Activated CD4-positive, alpha-beta T cell treated with anti-CD3 and anti-CD28 coated beads, Interleukin-2, amount 10 ng/mL, durations not matched to agents 24 days and 14 days (primary cell): ENCODE data around the gene TYRO3. TPM values are rescaled to one million over a fixed set of nuclear protein-coding genes. Genes with fewer than 3 reads are reported as not detected.
"Not testable (repeated sequence)": the region's sequence is repeated elsewhere in the genome, so short reads cannot be mapped to it uniquely, and the experiment has no call there.

Source experiments
- DNase-seq: peaks from one replicate; pipeline ENCODE4 v3.0.0; 2022
- H3K27ac Mint-ChIP-seq: one replicate; pipeline ENCODE4 v1.8.0; 2022; ENCODE audit warnings: mild to moderate bottlenecking, mixed read lengths
- H3K27me3 Mint-ChIP-seq: one replicate; pipeline ENCODE4 v1.8.0; 2022; ENCODE audit warnings: mixed read lengths
- H3K36me3 Mint-ChIP-seq: one replicate; pipeline ENCODE4 v1.8.0; 2022; ENCODE audit warnings: low read depth, mild to moderate bottlenecking, mixed read lengths
- H3K4me1 Mint-ChIP-seq: one replicate; pipeline ENCODE4 v1.8.0; 2021; ENCODE audit warnings: mixed read lengths
- H3K4me3 Mint-ChIP-seq: one replicate; pipeline ENCODE4 v1.8.0; 2022; ENCODE audit warnings: mild to moderate bottlenecking, moderate library complexity, mixed read lengths
- H3K9me3 Mint-ChIP-seq: one replicate; pipeline ENCODE4 v1.8.0; 2021; ENCODE audit warnings: mixed read lengths
- intact Hi-C: fragments of 100-400 bp; cut with micrococcal nuclease; formaldehyde crosslinking; loops from one replicate; pipeline ENCODE4 v1.15.1; 2023
- total RNA-seq: library from RNA; stranded (reverse); gene quantifications from 2 replicates; pipeline ENCODE4 v1.2.3, GENCODE V29; 2022

Gene TYRO3
- total RNA-seq, 1 donor from 2014 or later, result 4.2 TPM

GRCh38 chr15:41571948-41572347 is 12.9 kb downstream of the TYRO3 start:
- intact Hi-C loops, result no loop called here
- DNase-seq, result no peak
- Mint-ChIP-seq H3K4me3 (no peak overlapping the region), H3K36me3 (no peaks in the 10 kb centered on the region), H3K4me1 (no peaks in the 10 kb centered on the region), H3K27me3 (peaks cover 5% of the 10 kb centered on the region), H3K27ac (no peak overlapping the region), H3K9me3 (no peaks in the 10 kb centered on the region)

- no peak for DNase-seq
- H3K27ac Mint-ChIP-seq, result no peak overlapping the region
- peaks cover 1% of the 10 kb centered on the region for H3K27me3 Mint-ChIP-seq
- no peak overlapping the region for H3K4me3 Mint-ChIP-seq
- no peaks in the 10 kb centered on the region for H3K9me3 Mint-ChIP-seq
- intact Hi-C loops, result no loop called here
- H3K4me1 Mint-ChIP-seq, result no peaks in the 10 kb centered on the region
- H3K36me3 Mint-ChIP-seq, result no peaks in the 10 kb centered on the region
Observed at GRCh38 chr15:41572866-41573265, 13.9 kb downstream of the TYRO3 start.

GRCh38 chr15:41573396-41573795 is 14.4 kb downstream of the TYRO3 start:
- Mint-ChIP-seq H3K9me3 (no peaks in the 10 kb centered on the region), H3K27me3 (peaks cover 1% of the 10 kb centered on the region), H3K4me3 (no peak overlapping the region), H3K4me1 (no peaks in the 10 kb centered on the region), H3K36me3 (no peaks in the 10 kb centered on the region), H3K27ac (no peak overlapping the region)
- DNase-seq, result no peak
- intact Hi-C loops, result no loop called here

- H3K27me3 Mint-ChIP-seq, result peaks cover 1% of the 10 kb centered on the region
- H3K36me3 Mint-ChIP-seq, result no peaks in the 10 kb centered on the region
- no peaks in the 10 kb centered on the region for H3K4me1 Mint-ChIP-seq
- intact Hi-C loops, result no loop called here
- H3K9me3 Mint-ChIP-seq, result no peaks in the 10 kb centered on the region
- no peak overlapping the region for H3K4me3 Mint-ChIP-seq
- no peak overlapping the region for H3K27ac Mint-ChIP-seq
- DNase-seq, result no peak
Observed at GRCh38 chr15:41574158-41574557, 15.1 kb downstream of the TYRO3 start.

GRCh38 chr15:41575282-41575681 is 16.3 kb downstream of the TYRO3 start:
- intact Hi-C loops, result no loop called here
- no peak overlapping the region for H3K27ac Mint-ChIP-seq
- H3K36me3 Mint-ChIP-seq, result no peaks in the 10 kb centered on the region
- no peak overlapping the region for H3K4me3 Mint-ChIP-seq
- H3K9me3 Mint-ChIP-seq, result no peaks in the 10 kb centered on the region
- no peaks in the 10 kb centered on the region for H3K4me1 Mint-ChIP-seq
- H3K27me3 Mint-ChIP-seq, result no peaks in the 10 kb centered on the region
- no peak for DNase-seq

- Mint-ChIP-seq H3K27me3 (peaks cover 6% of the 10 kb centered on the region), H3K9me3 (no peaks in the 10 kb centered on the region), H3K4me3 (no peak overlapping the region), H3K4me1 (no peaks in the 10 kb centered on the region), H3K27ac (no peak overlapping the region), H3K36me3 (no peaks in the 10 kb centered on the region)
- DNase-seq, result no peak
- intact Hi-C loops, result no loop called here
Observed at GRCh38 chr15:41577863-41578735, 19.1 kb downstream of the TYRO3 start.

GRCh38 chr15:41578736-41579383 is 19.8 kb downstream of the TYRO3 start:
- H3K4me1 Mint-ChIP-seq, result no peaks in the 10 kb centered on the region
- intact Hi-C loops, result no loop called here
- no peaks in the 10 kb centered on the region for H3K9me3 Mint-ChIP-seq
- H3K27me3 Mint-ChIP-seq, result peaks cover 13% of the 10 kb centered on the region
- H3K36me3 Mint-ChIP-seq, result no peaks in the 10 kb centered on the region
- H3K27ac Mint-ChIP-seq, result no peak overlapping the region
- H3K4me3 Mint-ChIP-seq, result no peak overlapping the region
- DNase-seq, result no peak

GRCh38 chr15:41581110-41581509 is 22.1 kb downstream of the TYRO3 start:
- Mint-ChIP-seq H3K4me3 (no peak overlapping the region), H3K9me3 (no peaks in the 10 kb centered on the region), H3K36me3 (no peaks in the 10 kb centered on the region), H3K4me1 (peaks cover 7% of the 10 kb centered on the region), H3K27me3 (peaks cover 24% of the 10 kb centered on the region), H3K27ac (no peak overlapping the region)
- intact Hi-C loops, result no loop called here
- no peak for DNase-seq

- H3K27me3 Mint-ChIP-seq, result peaks cover 41% of the 10 kb centered on the region
- DNase-seq, result no peak
- no peaks in the 10 kb centered on the region for H3K36me3 Mint-ChIP-seq
- H3K27ac Mint-ChIP-seq, result no peak overlapping the region
- H3K4me1 Mint-ChIP-seq, result peaks cover 7% of the 10 kb centered on the region
- intact Hi-C loops, result loop anchor here (2.0 kb wide), 1 partner anchor 25 kb away; the partner anchor contains the start of gene TYRO3
- no peak overlapping the region for H3K4me3 Mint-ChIP-seq
- no peaks in the 10 kb centered on the region for H3K9me3 Mint-ChIP-seq
Observed at GRCh38 chr15:41583795-41584194, 24.8 kb downstream of the TYRO3 start.

- no peaks in the 10 kb centered on the region for H3K9me3 Mint-ChIP-seq
Observed at GRCh38 chr15:41584636-41585126, 25.7 kb downstream of the TYRO3 start.

GRCh38 chr15:41585127-41586047 is 26.4 kb downstream of the TYRO3 start:
- Mint-ChIP-seq H3K36me3 (no peaks in the 10 kb centered on the region), H3K27me3 (peaks cover 53% of the 10 kb centered on the region), H3K27ac (no peak overlapping the region), H3K4me3 (peak overlapping the region; percentile 70), H3K9me3 (no peaks in the 10 kb centered on the region), H3K4me1 (peaks cover 7% of the 10 kb centered on the region)
- peak; percentile 71 for DNase-seq
- intact Hi-C loops, result loop anchor here (2.0 kb wide), 1 partner anchor 27 kb away; the partner anchor contains the start of gene TYRO3

More at GRCh38 chr15:41584636-41585126, 25.7 kb downstream of the TYRO3 start:
- Mint-ChIP-seq H3K27ac (no peak overlapping the region), H3K4me1 (peaks cover 7% of the 10 kb centered on the region), H3K27me3 (peaks cover 48% of the 10 kb centered on the region), H3K4me3 (peak overlapping the region; percentile 68), H3K36me3 (no peaks in the 10 kb centered on the region)
- intact Hi-C loops, result loop anchor here (2.0 kb wide), 1 partner anchor 26 kb away; the partner anchor contains the start of gene TYRO3
- DNase-seq, result no peak

GRCh38 chr15:41586531-41587282 is 27.7 kb downstream of the TYRO3 start:
- H3K9me3 Mint-ChIP-seq, H3K27ac Mint-ChIP-seq, intact Hi-C loops, H3K4me3 Mint-ChIP-seq, DNase-seq, H3K4me1 Mint-ChIP-seq, H3K36me3 Mint-ChIP-seq: not testable (repeated sequence)
- H3K27me3 Mint-ChIP-seq, result peaks cover 60% of the 10 kb centered on the region

- H3K36me3 Mint-ChIP-seq, H3K4me1 Mint-ChIP-seq, H3K9me3 Mint-ChIP-seq, H3K4me3 Mint-ChIP-seq, DNase-seq, H3K27ac Mint-ChIP-seq, intact Hi-C loops: not testable (repeated sequence)
- peaks cover 60% of the 10 kb centered on the region for H3K27me3 Mint-ChIP-seq
Observed at GRCh38 chr15:41589018-41589417, 30.0 kb downstream of the TYRO3 start.
